Esophagus (tissue), 2 donors: ENCODE results near the gene ARHGAP32. TPM values are rescaled to one million over a fixed set of nuclear protein-coding genes. Genes with fewer than 3 reads are reported as not detected.

ENCODE experiments used
- H3K27ac ChIP-seq, 2 donors: one replicate each; pipeline ENCODE4 v1.5.1; 2013; ENCODE audit warnings: low read depth in 2 of 2, mild to moderate bottlenecking in 2 of 2, inconsistent platforms in 1 of 2, low read length in 1 of 2, moderate library complexity in 1 of 2
- H3K27me3 ChIP-seq, 2 donors: one replicate each; pipeline ENCODE4 v1.6.1; 2013; ENCODE audit warnings: low read length in 2 of 2, control low read depth in 1 of 2, mild to moderate bottlenecking in 1 of 2; ENCODE audit not compliant: insufficient read depth in 2 of 2, control insufficient read depth in 1 of 2
- H3K36me3 ChIP-seq, 2 donors: one replicate each; pipeline ENCODE4 v1.6.1; 2013; ENCODE audit warnings: low read length in 1 of 2; ENCODE audit not compliant: control insufficient read depth in 2 of 2, insufficient read depth in 2 of 2
- H3K4me1 ChIP-seq, 2 donors: one replicate each; pipeline ENCODE4 v1.6.1; 2013; ENCODE audit warnings: low read length in 1 of 2; ENCODE audit not compliant: control insufficient read depth in 2 of 2, insufficient read depth in 2 of 2
- H3K4me3 ChIP-seq, 2 donors: one replicate each; pipeline ENCODE4 v1.5.1; 2013; ENCODE audit warnings: low read length in 2 of 2, mild to moderate bottlenecking in 2 of 2, low read depth in 1 of 2, moderate library complexity in 1 of 2
- H3K9me3 ChIP-seq, 2 donors: one replicate each; pipeline ENCODE4 v1.6.1; 2013; ENCODE audit warnings: mild to moderate bottlenecking in 2 of 2, low read depth in 1 of 2, low read length in 1 of 2, moderate library complexity in 1 of 2; ENCODE audit not compliant: control insufficient read depth in 2 of 2, insufficient read depth in 1 of 2
- WGBS, 2 donors: extraction: QIAGEN DNeasy Blood & Tissue Kit; methylation state at CpG; one replicate each; pipeline ENCODE4 v1.1.7; 2013; 5-methylcytosine and 5-hydroxymethylcytosine counted together
- polyA plus RNA-seq, 2 donors: library from polyadenylated mRNA; stranded (reverse); fragments of 200-250 nt; gene quantifications; one replicate each; pipeline ENCODE4 v1.2.3, GENCODE V29; 2013
- donor health status: healthy with polysubstance abuse.
- donor health status: Bipolar disorder and iron deficiency.

The ARHGAP32 gene
- polyA plus RNA-seq, 2 donors, result 17.8 to 18.9 TPM

DNA sequence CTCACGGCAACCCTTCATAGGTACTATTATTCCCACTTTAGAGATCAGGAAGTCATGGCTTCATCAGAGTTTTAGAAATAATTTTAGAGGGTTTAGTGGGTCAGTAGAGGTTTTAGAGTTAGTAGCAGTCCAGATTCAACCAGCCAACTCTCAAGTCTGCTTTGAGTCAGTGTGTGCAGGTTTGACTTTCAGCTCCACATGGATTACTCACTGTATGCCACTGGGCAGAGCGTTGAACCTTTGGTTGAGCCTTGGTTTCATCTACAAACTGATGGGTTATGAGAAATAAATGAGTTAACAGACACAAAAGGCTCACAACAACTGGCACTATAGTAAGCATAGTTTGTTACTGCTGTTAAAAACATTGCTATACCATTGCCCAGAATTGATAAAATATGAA, 230.5 kb downstream of the ARHGAP32 start:
- Histone ChIP-seq H3K27me3 (no peaks in the 10 kb centered on the region), H3K9me3 (no peaks in the 10 kb centered on the region), H3K4me1 (no peaks in the 10 kb centered on the region), H3K36me3 (peaks cover 0 to 7% of the 10 kb centered on the region in 2 donors), H3K4me3 (no peak overlapping the region), H3K27ac (no peak overlapping the region)
- 93 to 96% methylated on average over 2 of the region's 2 CpGs for WGBS, 2 donors

- Histone ChIP-seq H3K4me1 (peaks cover 0 to 3% of the 10 kb centered on the region in 2 donors), H3K27me3 (no peaks in the 10 kb centered on the region), H3K9me3 (no peaks in the 10 kb centered on the region), H3K36me3 (peaks cover 0 to 7% of the 10 kb centered on the region in 2 donors), H3K27ac (no peak overlapping the region), H3K4me3 (no peak overlapping the region)
- WGBS, 2 donors, result 80 to 82% methylated on average over 7 to 8 of the region's 8 CpGs
Observed at GRCh38 chr11:128957202-128957482, 235.0 kb downstream of the ARHGAP32 start.

DNA sequence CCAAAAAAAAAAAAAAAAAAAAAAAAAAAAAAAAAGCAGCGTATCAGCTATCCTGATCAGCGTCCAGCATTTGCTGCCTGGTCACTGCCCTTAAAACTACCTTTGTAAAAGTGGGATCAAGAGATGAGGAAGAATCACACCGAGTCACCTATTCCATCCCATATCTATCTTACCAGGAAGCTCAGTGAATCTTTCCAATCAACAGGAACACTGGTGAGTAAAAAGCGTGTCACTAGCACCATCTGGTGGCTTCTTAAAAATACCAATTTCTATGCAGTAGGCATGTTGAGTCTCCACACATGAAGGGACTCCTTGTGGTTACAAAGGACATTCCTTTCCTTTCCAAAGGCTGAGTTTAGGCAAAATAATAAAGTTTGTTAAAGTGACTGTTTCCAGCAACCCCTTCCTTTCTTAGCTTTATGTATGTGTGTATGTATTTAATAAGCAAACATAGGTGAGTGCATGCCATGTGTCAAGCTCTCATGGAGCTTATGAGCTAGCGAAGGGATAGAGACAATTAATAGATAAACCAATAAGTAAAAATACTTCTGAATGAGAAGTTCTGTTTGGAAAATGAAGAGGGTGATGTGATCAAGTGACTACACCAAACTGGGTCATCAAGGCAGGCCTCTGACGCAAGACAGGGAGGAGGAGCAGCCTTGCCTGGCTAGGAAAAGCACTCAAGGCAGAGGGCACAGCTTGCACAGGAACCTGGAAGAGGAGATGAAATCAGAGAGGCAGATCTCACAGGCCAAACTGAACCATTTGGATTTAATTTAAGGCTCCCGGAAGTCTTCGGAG, 235.5 kb downstream of the ARHGAP32 start:
- H3K4me1 ChIP-seq, result peaks cover 0 to 3% of the 10 kb centered on the region in 2 donors
- peaks cover 0 to 7% of the 10 kb centered on the region in 2 donors for H3K36me3 ChIP-seq
- no peak overlapping the region for H3K27ac ChIP-seq
- 50 to 51% methylated on average over 8 of the region's 8 CpGs for WGBS, 2 donors
- H3K4me3 ChIP-seq, result no peak overlapping the region
- no peaks in the 10 kb centered on the region for H3K27me3 ChIP-seq
- no peaks in the 10 kb centered on the region for H3K9me3 ChIP-seq

DNA sequence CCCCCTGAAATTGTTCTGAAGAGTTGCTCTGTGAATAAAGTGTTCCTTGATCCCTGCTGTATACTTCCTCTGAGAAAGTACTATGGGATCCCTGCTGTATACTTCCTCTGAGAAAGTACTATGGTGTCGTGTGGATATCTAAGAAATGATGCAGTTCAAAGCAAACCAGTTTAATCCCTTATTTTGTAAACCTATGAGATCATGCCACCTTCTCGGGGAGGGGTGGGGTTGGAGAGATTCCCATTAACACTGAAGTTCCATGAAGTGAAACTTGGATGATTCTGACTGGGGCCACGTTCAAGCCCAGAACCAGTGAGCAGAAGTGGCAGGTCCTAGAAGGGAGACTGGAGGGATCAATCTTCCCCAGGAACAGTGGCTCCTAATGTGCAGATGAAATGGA, 236.5 kb downstream of the ARHGAP32 start:
- WGBS, 2 donors, result 34 to 41% methylated on average over 3 of the region's 3 CpGs
- H3K27me3 ChIP-seq, result no peaks in the 10 kb centered on the region
- H3K4me3 ChIP-seq, result no peak overlapping the region
- H3K9me3 ChIP-seq, result no peaks in the 10 kb centered on the region
- peaks cover 0 to 7% of the 10 kb centered on the region in 2 donors for H3K36me3 ChIP-seq
- H3K4me1 ChIP-seq, result peaks cover 0 to 3% of the 10 kb centered on the region in 2 donors
- H3K27ac ChIP-seq, result no peak overlapping the region

DNA sequence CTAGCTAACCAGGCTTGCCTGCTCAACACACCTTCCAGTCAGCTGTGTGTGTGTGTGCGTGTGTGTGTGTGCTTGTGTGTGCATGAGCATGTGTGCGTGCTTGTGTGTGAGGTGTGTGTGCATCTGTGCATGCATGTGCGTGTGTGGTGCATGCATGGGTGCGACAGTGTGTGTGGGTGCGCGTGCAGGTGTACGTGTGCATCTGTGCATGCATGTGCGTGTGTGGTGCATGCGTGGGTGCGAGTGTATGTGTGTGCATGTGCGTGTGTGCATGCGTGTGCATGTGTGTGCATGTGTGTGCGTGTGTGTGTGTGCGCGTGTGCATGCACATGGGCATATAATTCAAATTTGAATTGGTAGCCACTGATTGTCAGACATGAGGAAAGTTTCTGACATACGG, 239.0 kb downstream of the ARHGAP32 start:
- H3K36me3 ChIP-seq, result no peaks in the 10 kb centered on the region
- H3K4me1 ChIP-seq, result peaks cover 0 to 3% of the 10 kb centered on the region in 2 donors
- no peaks in the 10 kb centered on the region for H3K9me3 ChIP-seq
- WGBS, 2 donors, result 92 to 96% methylated on average over 16 of the region's 16 CpGs
- no peak overlapping the region for H3K27ac ChIP-seq
- no peak overlapping the region for H3K4me3 ChIP-seq
- no peaks in the 10 kb centered on the region for H3K27me3 ChIP-seq

DNA sequence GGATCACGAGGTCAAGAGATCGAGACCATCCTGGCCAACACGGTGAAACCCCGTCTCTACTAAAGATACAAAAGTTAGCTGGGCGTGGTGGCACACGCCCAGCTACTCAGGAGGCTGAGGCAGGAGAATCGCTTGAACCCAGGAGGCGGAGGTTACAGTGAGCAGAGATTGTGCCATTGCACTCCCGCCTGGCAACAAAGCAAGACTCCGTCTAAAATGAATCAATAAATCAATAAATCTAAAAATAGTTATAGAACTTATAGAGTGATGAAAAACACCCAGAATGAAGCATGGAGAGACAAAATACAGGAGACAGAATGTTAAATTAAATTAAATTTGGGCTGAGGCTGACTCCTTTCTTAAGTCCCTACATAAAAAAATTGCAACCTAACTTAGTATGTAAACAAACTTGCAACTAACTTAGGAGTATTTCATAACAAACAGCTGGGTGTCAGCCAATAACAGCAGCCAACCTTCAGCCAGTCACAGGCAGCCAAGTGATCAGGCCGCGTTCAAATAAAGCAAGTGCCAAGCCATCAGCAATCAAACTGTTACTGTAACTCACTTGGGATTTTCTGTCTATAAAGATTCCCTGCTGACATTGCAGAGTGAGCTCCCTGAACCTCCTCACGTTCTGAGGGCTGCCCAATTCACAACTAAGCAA, 242.2 kb downstream of the ARHGAP32 start:
- Histone ChIP-seq H3K4me1 (peaks cover 0 to 3% of the 10 kb centered on the region in 2 donors), H3K36me3 (no peaks in the 10 kb centered on the region), H3K27ac (no peak overlapping the region), H3K4me3 (no peak overlapping the region), H3K9me3 (no peaks in the 10 kb centered on the region), H3K27me3 (no peaks in the 10 kb centered on the region)
- 60 to 70% methylated on average over 13 of the region's 13 CpGs for whole genome bisulfite sequencing, 2 donors

DNA sequence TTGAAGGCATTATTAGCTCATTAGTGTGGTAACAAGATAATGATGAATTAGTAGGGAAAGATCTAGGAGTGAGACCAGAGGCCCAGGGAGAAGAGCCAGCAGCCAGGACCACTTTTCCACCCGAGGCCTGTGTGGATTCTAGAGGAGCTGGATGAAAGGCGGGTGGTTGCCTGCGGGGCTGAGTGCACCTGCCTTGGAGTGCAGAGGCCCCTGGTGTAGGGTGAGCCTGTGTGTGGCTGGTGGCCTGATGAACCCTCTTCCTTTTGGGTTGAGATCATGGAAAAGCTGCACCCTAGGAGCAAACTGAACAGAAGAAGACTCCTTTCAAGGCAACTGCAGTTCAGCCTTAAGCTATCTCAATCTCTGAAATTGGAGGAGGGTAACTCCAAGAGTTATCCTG, 243.5 kb downstream of the ARHGAP32 start:
- H3K4me3 ChIP-seq, result no peak overlapping the region
- no peaks in the 10 kb centered on the region for H3K36me3 ChIP-seq
- no peak overlapping the region for H3K27ac ChIP-seq
- 55 to 66% methylated on average over 3 of the region's 3 CpGs for WGBS, 2 donors
- no peaks in the 10 kb centered on the region for H3K9me3 ChIP-seq
- no peaks in the 10 kb centered on the region for H3K27me3 ChIP-seq
- H3K4me1 ChIP-seq, result peaks cover 0 to 3% of the 10 kb centered on the region in 2 donors

- Histone ChIP-seq H3K36me3 (no peaks in the 10 kb centered on the region), H3K27ac (no peak overlapping the region), H3K4me1 (peaks cover 1 to 4% of the 10 kb centered on the region in 2 donors), H3K4me3 (no peak overlapping the region), H3K27me3 (no peaks in the 10 kb centered on the region), H3K9me3 (no peaks in the 10 kb centered on the region)
- WGBS, 2 donors, result 73 to 82% methylated on average over 2 of the region's 2 CpGs
Observed at GRCh38 chr11:128947773-128948172, 244.4 kb downstream of the ARHGAP32 start.

GRCh38 chr11:128946648-128947047, 245.5 kb downstream of the ARHGAP32 start:
- Histone ChIP-seq H3K9me3 (no peaks in the 10 kb centered on the region), H3K4me1 (peaks cover 4 to 6% of the 10 kb centered on the region in 2 donors), H3K27ac (no peak overlapping the region), H3K4me3 (no peak overlapping the region), H3K27me3 (no peaks in the 10 kb centered on the region), H3K36me3 (no peaks in the 10 kb centered on the region)
- 75 to 97% methylated on average over 2 of the region's 2 CpGs for WGBS, 2 donors
